H1 (cell line): ENCODE results near the gene HDAC11. TPM values are rescaled to one million over a fixed set of nuclear protein-coding genes. Genes with fewer than 3 reads are reported as not detected.
A peak's percentile ranks its signal among the peaks of the same experiment; 100 is the strongest.

Source experiments
- EGR1 ChIP-seq: IDR thresholded peaks from 2 replicates; pipeline ENCODE4 v1.6.1; 2011; ENCODE audit warnings: low read depth, low read length, borderline replicate concordance
- EP300 ChIP-seq, 2 experiments: IDR thresholded peaks; 1 replicate in 1 of 2; 2 replicates in 1 of 2; pipeline ENCODE4 v1.6.1; 2011 to 2012; ENCODE audit warnings: low read depth in 2 of 2, low read length in 2 of 2, mild to moderate bottlenecking in 2 of 2, borderline replicate concordance in 1 of 2, inconsistent platforms in 1 of 2, moderate library complexity in 1 of 2
- KDM1A ChIP-seq: fragments of 200-600, 300-600 bp; sonication (generic); IDR thresholded peaks from 2 replicates; pipeline ENCODE4 v1.7.1; 2016; ENCODE audit warnings: mild to moderate bottlenecking, low read length, borderline replicate concordance
- MAX ChIP-seq: IDR thresholded peaks from 2 replicates; pipeline ENCODE4 v1.6.1; 2012; ENCODE audit warnings: inconsistent platforms
- RAD21 ChIP-seq, 2 experiments: IDR thresholded peaks in 1 of 2; conservative IDR thresholded peaks in 1 of 2; 2 replicates each; pipeline ENCODE4 v1.6.1; 2011; ENCODE audit warnings: low read depth in 2 of 2, low read length in 2 of 2, improper control_type of control experiment in 1 of 2, inconsistent platforms in 1 of 2, mild to moderate bottlenecking in 1 of 2, moderate library complexity in 1 of 2
- RNF2 ChIP-seq: fragments of 200-900, 300-1000 bp; sonication (generic); IDR thresholded peaks from 2 replicates; pipeline ENCODE4 v1.7.1; 2016; ENCODE audit warnings: borderline replicate concordance, low read depth, mild to moderate bottlenecking, antibody characterized with exemption, low read length; ENCODE audit not compliant: poor library complexity, severe bottlenecking; ENCODE audit errors: missing control alignments
- SUZ12 ChIP-seq: fragments of 200-600 bp; sonication (generic); IDR thresholded peaks from 2 replicates; pipeline ENCODE4 v1.6.1; 2012; ENCODE audit warnings: mild to moderate bottlenecking, inconsistent platforms, low read length, moderate library complexity, mixed read lengths
- polyA plus RNA-seq, 7 experiments: library from polyadenylated mRNA; depleted of rRNA in 3 of 7; stranded (reverse) in 5 of 7; unstranded in 2 of 7; fragments of >200 nt in 5 of 7; fragments of 200-250 nt in 2 of 7; gene quantifications; 1 replicate in 5 of 7; 2 replicates in 1 of 7; 4 replicates in 1 of 7; pipeline versions ENCODE4 v1.2.1 to v1.2.3, GENCODE V29; 2011 to 2013; ENCODE audit warnings: missing spikeins in 2 of 7, mixed read lengths in 2 of 7
- total RNA-seq: library from RNA; stranded (reverse); fragmentation: NEBNext Ultra II Directional; extraction: Animal tissue kit (Norgen Biotek cat#: 25700); gene quantifications from 2 replicates; pipeline ENCODE4 v1.2.1, GENCODE V29; 2021
- TF ChIP-seq, protein P1 (sequence below): fragments of 300-600 bp; sonication (generic); IDR thresholded peaks from 2 replicates; pipeline ENCODE4 v1.7.1; 2012; ENCODE audit warnings: low read length, moderate library complexity, mild to moderate bottlenecking, inconsistent platforms; ENCODE audit not compliant: insufficient replicate concordance

Gene HDAC11
- total and polyA plus RNA-seq, 2 of the 8 experiments (the other 6 are each of a cell fraction or from before 2014, with no cell fraction given): 6.8 to 7.4 TPM

- TF ChIP-seq, protein P1, sequence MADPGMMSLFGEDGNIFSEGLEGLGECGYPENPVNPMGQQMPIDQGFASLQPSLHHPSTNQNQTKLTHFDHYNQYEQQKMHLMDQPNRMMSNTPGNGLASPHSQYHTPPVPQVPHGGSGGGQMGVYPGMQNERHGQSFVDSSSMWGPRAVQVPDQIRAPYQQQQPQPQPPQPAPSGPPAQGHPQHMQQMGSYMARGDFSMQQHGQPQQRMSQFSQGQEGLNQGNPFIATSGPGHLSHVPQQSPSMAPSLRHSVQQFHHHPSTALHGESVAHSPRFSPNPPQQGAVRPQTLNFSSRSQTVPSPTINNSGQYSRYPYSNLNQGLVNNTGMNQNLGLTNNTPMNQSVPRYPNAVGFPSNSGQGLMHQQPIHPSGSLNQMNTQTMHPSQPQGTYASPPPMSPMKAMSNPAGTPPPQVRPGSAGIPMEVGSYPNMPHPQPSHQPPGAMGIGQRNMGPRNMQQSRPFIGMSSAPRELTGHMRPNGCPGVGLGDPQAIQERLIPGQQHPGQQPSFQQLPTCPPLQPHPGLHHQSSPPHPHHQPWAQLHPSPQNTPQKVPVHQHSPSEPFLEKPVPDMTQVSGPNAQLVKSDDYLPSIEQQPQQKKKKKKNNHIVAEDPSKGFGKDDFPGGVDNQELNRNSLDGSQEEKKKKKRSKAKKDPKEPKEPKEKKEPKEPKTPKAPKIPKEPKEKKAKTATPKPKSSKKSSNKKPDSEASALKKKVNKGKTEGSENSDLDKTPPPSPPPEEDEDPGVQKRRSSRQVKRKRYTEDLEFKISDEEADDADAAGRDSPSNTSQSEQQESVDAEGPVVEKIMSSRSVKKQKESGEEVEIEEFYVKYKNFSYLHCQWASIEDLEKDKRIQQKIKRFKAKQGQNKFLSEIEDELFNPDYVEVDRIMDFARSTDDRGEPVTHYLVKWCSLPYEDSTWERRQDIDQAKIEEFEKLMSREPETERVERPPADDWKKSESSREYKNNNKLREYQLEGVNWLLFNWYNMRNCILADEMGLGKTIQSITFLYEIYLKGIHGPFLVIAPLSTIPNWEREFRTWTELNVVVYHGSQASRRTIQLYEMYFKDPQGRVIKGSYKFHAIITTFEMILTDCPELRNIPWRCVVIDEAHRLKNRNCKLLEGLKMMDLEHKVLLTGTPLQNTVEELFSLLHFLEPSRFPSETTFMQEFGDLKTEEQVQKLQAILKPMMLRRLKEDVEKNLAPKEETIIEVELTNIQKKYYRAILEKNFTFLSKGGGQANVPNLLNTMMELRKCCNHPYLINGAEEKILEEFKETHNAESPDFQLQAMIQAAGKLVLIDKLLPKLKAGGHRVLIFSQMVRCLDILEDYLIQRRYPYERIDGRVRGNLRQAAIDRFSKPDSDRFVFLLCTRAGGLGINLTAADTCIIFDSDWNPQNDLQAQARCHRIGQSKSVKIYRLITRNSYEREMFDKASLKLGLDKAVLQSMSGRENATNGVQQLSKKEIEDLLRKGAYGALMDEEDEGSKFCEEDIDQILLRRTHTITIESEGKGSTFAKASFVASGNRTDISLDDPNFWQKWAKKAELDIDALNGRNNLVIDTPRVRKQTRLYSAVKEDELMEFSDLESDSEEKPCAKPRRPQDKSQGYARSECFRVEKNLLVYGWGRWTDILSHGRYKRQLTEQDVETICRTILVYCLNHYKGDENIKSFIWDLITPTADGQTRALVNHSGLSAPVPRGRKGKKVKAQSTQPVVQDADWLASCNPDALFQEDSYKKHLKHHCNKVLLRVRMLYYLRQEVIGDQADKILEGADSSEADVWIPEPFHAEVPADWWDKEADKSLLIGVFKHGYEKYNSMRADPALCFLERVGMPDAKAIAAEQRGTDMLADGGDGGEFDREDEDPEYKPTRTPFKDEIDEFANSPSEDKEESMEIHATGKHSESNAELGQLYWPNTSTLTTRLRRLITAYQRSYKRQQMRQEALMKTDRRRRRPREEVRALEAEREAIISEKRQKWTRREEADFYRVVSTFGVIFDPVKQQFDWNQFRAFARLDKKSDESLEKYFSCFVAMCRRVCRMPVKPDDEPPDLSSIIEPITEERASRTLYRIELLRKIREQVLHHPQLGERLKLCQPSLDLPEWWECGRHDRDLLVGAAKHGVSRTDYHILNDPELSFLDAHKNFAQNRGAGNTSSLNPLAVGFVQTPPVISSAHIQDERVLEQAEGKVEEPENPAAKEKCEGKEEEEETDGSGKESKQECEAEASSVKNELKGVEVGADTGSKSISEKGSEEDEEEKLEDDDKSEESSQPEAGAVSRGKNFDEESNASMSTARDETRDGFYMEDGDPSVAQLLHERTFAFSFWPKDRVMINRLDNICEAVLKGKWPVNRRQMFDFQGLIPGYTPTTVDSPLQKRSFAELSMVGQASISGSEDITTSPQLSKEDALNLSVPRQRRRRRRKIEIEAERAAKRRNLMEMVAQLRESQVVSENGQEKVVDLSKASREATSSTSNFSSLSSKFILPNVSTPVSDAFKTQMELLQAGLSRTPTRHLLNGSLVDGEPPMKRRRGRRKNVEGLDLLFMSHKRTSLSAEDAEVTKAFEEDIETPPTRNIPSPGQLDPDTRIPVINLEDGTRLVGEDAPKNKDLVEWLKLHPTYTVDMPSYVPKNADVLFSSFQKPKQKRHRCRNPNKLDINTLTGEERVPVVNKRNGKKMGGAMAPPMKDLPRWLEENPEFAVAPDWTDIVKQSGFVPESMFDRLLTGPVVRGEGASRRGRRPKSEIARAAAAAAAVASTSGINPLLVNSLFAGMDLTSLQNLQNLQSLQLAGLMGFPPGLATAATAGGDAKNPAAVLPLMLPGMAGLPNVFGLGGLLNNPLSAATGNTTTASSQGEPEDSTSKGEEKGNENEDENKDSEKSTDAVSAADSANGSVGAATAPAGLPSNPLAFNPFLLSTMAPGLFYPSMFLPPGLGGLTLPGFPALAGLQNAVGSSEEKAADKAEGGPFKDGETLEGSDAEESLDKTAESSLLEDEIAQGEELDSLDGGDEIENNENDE: no peak
- TF ChIP-seq RNF2 (no peak), MAX (peak; percentile 39; the same call in 1 of the 2 replicates), EGR1 (peak; percentile 60; the same call in 1 of the 2 replicates), SUZ12 (no peak), RAD21 (IDR thresholded peaks at IDR 0.05 in 1 of 2, conservative IDR thresholded peaks at IDR 0.05 in 1 of 2; ENCODE audit: low read depth in 2 of 2, low read length in 2 of 2) (peak; percentile 62 to 69), EP300 (IDR thresholded peaks at IDR 0.05; ENCODE audit: borderline replicate concordance in 1 of 2, low read depth in 2 of 2, low read length in 2 of 2) (no peak), KDM1A (no peak)
Observed at GRCh38 chr3:13500133-13500885, 20.2 kb downstream of the HDAC11 start (continued).
